MM.1S (cell line): ENCODE results near the gene LEMD2.

Source experiments
- CTCF ChIP-seq: fragments of 300-600 bp; sonication (generic); IDR thresholded peaks from 2 replicates; pipeline ENCODE4 v1.5.1; 2016; ENCODE audit warnings: antibody characterized with exemption, low read length, mixed read lengths
- EZH2 ChIP-seq: fragments of 300-600 bp; sonication (generic); optimal IDR thresholded peaks from 2 replicates; pipeline ENCODE3; 2017; ENCODE audit warnings: low read depth, mild to moderate bottlenecking, antibody characterized with exemption, low read length, mixed read lengths

DNA sequence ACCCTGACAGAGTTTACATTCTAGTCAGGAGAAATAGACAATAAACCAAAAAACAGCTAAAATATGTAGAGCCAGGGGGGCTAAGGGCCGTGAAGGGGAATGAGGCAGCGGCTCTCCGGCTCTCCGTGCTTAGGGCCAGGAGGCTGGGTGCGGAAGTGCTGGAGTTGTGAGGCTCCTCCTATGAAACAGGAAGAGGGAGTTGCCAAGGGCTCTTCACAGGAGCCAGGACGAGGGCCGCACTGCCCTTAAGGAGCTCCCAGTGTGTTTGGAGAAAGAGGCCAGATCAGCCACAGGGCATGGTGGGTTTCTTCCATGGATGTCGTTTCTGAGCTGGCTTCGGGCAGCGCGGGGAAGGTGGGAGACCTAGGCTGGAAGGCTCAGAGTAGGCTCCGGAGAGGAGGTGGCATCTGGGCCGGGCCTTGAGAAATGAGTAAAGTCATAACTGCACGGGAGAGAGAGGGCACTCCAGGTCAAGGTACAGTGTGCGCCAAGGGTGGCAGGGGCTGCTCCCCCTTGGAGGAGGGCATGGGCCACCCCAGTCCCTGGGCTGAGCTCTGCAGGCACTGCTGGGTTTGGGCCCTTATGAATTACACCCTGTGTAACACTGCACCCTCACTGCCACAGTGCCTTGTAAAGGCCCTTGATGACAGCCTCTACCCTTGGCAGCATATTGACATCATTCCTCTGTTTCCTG lies 35.7 kb upstream of the LEMD2 start:
- TF ChIP-seq CTCF, result no peak
- no peak for TF ChIP-seq EZH2
